ENCODE data around the gene UNC13C.

The UNC13C gene

DNA sequence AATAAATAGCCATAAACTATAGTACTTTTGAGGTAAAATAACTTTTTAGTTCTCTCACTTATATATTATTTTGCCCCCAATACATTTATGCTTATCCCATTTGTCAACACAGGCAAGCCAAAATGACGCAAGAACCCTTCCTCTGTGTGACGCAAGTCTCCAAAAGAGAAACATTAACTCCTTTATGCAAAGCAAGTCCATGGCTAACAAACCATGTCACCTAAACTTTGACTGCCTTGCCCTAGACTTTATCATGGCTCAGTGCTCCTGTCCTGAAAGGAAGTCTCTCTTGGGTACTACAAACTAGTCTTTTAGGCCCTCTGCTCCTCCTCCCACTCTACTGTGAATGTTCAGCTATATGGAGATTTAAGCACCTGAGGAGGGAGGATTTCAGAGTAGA is 230.5 kb downstream of the UNC13C start:
- TF ChIP-seq, protein P1, sequence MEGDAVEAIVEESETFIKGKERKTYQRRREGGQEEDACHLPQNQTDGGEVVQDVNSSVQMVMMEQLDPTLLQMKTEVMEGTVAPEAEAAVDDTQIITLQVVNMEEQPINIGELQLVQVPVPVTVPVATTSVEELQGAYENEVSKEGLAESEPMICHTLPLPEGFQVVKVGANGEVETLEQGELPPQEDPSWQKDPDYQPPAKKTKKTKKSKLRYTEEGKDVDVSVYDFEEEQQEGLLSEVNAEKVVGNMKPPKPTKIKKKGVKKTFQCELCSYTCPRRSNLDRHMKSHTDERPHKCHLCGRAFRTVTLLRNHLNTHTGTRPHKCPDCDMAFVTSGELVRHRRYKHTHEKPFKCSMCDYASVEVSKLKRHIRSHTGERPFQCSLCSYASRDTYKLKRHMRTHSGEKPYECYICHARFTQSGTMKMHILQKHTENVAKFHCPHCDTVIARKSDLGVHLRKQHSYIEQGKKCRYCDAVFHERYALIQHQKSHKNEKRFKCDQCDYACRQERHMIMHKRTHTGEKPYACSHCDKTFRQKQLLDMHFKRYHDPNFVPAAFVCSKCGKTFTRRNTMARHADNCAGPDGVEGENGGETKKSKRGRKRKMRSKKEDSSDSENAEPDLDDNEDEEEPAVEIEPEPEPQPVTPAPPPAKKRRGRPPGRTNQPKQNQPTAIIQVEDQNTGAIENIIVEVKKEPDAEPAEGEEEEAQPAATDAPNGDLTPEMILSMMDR (IDR thresholded peaks at IDR 0.05) = no peak

DNA sequence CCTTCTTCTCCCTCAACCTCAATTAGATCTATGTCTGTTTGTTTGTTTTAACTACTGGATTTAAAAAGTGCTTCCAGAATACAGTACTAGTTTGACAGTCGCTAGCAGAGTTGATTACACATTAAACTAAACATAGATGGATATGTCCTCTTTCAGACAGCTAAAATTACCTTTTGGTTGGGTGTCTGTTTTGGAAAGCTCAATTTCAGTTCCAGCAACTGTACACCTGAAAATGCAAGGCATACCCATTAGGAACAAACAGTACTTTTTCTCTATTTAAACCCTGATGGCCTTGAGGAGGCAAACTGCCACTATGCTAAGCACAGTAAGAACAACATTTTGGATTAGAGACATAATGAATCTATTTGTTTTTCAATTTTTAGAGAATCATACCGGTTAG is 234.4 kb downstream of the UNC13C start:
- TF ChIP-seq, protein P1 (IDR thresholded peaks at IDR 0.05) = no peak

DNA sequence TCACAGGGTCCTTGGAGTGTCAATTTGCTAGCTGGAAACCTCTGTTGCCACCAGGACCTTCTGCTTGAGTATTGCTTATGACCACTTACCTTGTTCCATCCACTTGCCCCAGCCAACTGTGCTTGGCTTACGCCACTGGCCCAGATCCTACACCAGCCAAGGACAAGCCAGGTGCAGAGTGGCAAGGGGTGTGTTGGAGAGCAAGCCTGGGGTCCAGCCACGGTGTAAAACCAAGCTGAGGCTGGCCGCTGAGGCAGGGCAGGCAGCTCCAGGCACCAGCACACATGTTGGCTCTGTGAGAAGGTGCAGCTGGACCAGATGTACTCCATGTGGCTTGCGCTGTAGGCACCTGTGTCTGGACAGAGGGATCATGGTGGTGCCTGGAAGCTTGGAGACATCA is 248.2 kb downstream of the UNC13C start:
- TF ChIP-seq, protein P1 (IDR thresholded peaks at IDR 0.05) = no peak

DNA sequence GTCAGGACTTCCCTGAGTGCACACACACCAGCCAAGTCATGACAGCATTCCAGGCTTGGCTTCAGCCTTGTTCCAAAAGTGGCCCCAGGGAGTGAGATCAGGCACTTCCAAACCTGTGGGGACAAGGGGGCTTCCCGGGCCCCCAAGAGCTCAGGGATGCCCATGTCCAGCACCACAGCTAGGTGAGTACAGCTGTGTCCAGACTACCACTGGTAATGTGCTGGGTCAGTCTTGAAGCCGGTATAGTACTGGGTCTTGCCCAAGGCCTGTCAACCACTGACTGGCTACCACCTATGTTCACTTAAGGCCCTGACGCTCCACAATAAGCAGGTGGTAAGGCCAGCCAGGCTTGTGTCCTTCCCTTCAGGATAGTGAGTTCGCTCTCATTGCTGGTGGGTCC is 249.3 kb downstream of the UNC13C start:
- TF ChIP-seq, protein P1 (IDR thresholded peaks at IDR 0.05) = no peak

DNA sequence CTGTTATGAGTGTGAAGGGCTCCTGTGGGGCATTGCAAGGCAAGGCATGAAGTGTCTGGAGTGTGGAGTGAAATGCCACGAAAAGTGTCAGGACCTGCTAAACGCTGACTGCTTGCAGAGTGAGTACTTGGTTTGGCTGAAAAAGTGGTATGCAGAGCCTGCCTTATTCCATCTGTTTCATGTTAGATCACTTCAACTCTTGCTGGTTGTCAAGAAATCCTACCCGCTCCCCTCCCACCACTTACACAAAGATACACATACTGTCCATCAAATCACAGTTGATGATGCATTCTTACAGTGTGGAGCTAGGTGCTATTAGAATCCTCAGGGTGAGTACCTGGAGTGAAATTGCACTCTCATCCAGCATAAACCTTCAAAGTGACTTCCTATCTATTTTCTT is 272.1 kb downstream of the UNC13C start:
- TF ChIP-seq, protein P1 (IDR thresholded peaks at IDR 0.05) = no peak

DNA sequence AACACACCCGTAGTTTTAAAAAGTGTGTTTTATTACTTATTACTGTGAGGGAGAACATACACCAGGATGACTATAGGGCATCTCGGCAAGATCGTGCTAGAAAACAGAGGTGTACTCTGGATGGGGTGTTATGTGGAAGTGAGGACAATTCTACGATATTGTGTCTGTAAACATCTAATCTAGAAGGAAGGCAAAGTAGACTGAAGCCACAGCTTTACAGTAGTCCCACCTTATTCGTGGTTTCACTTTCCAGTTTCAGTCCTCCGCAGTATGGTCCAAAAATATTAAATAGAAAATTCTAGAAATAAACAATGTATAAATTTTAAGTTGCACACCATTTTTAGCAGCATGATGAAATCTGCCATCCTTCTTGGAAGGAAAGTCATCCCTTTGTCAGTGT is 277.9 kb downstream of the UNC13C start:
- TF ChIP-seq, protein P1 (IDR thresholded peaks at IDR 0.05) = no peak

DNA sequence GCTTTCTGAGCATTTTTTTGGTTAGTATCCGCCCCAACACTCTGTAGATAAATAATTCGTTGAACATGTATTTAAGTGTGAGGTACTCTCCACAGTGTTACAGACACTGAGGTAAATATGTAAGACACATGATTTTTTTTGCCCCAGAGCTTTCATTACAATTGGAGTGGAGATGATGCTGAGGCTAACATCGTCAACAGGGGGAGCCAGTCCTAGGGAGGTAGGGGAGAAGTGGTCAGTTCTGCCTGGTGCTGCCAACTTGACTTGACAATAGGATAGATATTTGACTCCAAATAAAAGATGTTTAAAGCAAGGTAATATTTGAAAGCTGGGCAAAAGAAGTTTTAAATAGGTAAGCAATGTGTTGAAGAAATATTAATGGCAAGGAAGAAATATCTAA is 295.7 kb downstream of the UNC13C start:
- TF ChIP-seq, protein P1 (IDR thresholded peaks at IDR 0.05) = peak; percentile 16; the same call in 1 of the 2 replicates

DNA sequence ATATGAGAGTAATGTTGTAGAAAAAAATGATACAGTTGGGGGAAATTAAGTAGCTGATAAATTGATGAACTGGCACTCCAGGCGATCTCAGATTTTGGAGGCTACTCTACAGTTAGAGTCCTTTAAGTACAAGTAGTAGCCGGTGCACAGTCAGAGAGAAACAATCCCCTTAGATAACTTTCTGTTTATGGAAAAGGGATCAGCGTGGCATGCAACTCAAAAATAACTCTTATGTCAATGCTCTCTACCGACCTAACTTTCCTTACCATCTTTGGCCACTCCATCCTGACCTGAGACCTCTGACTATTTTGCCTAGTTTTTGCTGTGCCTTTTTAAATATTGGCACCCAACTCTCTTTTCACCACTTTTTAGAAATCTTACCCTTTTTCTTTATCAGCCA is 299.6 kb downstream of the UNC13C start:
- TF ChIP-seq, protein P1 (IDR thresholded peaks at IDR 0.05) = no peak

All from LNCAP (cell line).